HG03135 (cell line): ENCODE results near the gene CLDN3.
"Not testable (repeated sequence)": the region's sequence is repeated elsewhere in the genome, so short reads cannot be mapped to it uniquely, and the experiment has no call there.

Experiments
- ATAC-seq: cut with Tn5 transposase; IDR thresholded peaks from one replicate; pipeline ENCODE4 v1.9.1; 2021; ENCODE audit warnings: mild to moderate bottlenecking, moderate library complexity; ENCODE audit not compliant: unreplicated experiment

Gene CLDN3

DNA sequence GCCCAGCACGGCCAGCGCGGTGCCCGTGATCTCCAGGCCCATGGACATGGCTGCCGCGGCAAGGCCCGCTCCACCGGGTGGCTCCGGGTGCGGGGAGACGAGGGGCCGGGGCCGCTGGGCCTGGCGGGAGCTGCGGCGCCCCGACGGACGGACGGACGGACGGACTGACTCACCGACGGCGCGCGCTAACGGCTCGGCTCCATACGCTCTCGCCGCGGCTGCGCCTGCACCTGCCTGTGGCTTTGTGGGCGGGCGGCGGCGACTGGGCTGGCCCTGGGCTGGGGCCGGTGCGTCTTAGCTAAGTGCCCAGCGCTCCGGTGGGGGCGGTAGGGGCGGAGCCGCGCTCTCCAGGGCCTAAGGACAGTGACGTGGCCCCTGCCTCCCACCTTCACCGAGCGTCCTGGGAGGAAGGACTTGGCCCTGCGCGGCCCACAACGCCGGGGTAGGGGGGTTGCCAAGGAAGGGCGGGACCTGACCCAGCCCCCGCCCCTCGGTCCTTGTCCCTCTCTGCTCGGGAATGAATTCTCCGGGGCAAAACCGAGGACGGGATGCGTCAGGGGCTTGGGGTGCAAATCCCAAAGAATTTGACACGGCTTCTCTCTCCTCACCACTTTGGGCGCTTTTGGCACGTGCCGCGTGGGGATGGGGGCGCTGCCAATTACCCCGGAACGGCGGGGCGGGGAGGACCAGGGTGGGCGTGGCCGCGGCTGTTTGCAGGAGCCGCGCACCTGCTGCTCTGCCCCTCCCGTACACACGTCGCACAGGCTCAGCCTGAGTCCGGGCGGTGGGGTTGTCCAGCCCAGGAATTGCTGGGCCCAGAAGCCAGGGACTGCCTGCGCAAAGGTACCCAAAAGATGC is at the start of gene CLDN3:
Gene CLDN3 (minus strand): TSS at position 269 of the 858 bp plus-strand sequence. CDS start 221 bp downstream, at position 48.
- ATAC-seq = no peak

GRCh38 chr7:73817121-73817520 is 47.1 kb upstream of the CLDN3 start:
- no peak for ATAC-seq

GRCh38 chr7:73815436-73815835 is 45.4 kb upstream of the CLDN3 start:
- no peak for ATAC-seq

GRCh38 chr7:73812996-73813395 is 42.9 kb upstream of the CLDN3 start:
- ATAC-seq = no peak

GRCh38 chr7:73811760-73812168 is 41.7 kb upstream of the CLDN3 start:
- no peak for ATAC-seq

DNA sequence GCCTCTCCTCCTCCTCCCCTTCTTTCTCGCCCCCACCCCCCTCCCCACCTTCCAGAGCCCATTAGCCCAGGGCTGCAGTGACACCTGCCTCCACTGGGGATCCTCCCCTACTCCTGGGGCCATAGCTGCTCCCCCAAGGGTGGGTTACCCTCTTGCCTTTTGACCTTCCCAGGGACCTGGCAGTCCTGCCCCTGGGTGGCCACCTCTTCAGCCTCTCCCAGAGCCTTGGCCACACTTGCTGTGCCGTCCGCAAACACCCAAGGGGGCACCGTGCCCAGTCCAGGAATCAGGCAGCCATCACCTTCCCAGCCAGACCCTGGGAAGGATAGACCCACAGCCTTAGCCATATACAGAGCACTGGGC is 40.9 kb upstream of the CLDN3 start:
- ATAC-seq = no peak

DNA sequence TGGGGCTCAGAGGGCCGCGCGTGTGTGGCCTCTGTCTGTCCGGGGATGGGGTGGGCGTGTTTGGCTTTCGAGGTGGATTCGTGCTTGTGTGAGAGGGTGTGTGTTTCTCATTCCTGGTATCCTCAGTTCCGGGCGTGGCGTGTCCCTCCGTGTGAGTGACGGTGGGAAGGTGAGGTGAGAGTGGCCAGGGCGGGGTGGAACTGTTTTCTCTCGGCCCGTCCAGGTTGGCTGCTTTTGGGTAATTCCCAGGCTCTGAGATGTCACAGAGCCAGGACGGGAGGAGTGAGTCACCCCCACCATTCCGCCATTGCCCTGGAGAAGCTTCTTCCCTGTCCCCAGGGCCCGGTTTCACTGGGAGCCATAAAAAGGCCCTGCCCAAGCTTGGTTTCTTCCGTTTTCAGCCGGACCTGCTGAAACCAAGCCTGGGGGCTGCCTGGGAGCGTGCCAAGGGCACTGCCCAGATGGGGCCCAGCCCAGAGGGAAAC is 39.4 kb upstream of the CLDN3 start:
- no peak for ATAC-seq

DNA sequence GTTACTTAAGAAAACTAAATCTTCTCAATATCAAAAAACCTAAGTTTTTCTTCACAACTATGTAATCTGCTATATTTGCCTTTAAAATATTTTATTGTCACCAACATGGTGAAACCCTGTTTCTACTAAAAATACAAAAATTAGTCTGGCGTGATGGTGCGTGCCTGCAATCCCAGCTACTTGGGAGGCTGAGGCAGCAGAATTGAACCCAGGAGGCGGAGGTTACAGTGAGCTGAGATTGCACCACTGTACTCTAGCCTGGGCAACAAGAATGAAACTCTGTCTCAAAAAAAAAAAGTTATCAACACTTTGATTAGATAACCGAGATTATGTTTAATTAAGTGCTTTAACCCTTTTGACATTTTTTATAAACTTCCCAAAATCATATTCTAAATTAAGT is 32.4 kb upstream of the CLDN3 start:
- ATAC-seq = no peak

DNA sequence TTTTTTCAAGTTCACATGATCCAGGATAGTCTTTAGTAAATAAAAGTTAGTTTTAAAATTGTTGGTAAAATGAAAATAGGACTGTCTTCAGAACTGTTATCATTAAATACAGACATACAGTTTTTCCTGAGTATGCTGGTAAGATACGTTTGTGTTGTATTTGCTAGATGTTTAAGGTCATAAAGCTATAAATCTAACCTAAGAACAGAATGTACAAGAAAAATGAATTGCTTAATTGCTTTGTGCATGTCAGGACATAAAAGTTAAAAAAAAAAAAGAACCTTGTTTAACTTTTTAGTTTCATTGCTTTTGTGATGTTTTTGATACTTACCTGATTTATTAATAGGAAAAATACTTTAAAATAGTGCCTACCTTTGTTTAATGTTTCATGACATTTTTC is 31.5 kb upstream of the CLDN3 start:
- ATAC-seq = no peak

GRCh38 chr7:73799282-73800141 is 29.4 kb upstream of the CLDN3 start:
- ATAC-seq = no peak

- ATAC-seq = not testable (repeated sequence)
Measured at GRCh38 chr7:73797176-73797575, 27.1 kb upstream of the CLDN3 start.

- ATAC-seq = not testable (repeated sequence)
Measured at GRCh38 chr7:73796656-73797055, 26.6 kb upstream of the CLDN3 start.

- ATAC-seq = not testable (repeated sequence)
Measured at GRCh38 chr7:73795188-73795587, 25.1 kb upstream of the CLDN3 start.

GRCh38 chr7:73791170-73791690 is 21.2 kb upstream of the CLDN3 start:
- ATAC-seq = not testable (repeated sequence)

GRCh38 chr7:73789051-73789450 is 19.0 kb upstream of the CLDN3 start:
- ATAC-seq = no peak

DNA sequence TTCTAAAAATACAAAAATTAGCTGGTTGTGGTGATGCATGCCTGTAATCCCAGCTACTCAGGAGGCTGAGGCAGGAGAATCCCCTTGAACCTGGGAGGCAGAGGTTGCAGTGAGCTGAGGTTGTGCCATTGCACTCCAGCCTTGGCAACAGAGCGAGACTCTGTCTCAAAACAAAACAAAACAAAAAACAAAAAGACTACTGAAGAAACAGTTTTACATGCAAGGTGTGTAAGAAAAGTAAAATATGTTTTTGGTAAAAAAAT is 17.6 kb upstream of the CLDN3 start:
- not testable (repeated sequence) for ATAC-seq

- ATAC-seq = no peak
Measured at GRCh38 chr7:73786588-73786987, 16.5 kb upstream of the CLDN3 start.

DNA sequence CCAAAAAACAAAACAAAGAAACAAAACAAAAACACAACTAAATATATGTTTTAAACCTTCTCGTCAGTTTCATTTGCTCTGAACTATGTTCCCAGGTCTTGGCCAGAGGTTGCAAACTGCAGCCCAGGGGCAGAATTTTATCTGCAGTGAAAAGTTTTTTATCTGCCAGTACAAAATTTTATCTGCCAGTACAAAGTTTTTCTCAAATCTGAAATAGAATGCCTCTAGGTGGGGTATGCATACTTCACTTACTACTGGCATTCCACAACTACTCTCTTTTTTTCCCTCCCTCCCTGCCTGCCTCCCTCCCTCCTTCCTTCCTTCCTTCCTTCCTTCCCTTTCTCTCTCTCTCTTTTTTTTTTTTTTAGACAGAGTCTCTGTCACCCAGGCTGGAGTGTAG is 9.4 kb upstream of the CLDN3 start:
- ATAC-seq = no peak

DNA sequence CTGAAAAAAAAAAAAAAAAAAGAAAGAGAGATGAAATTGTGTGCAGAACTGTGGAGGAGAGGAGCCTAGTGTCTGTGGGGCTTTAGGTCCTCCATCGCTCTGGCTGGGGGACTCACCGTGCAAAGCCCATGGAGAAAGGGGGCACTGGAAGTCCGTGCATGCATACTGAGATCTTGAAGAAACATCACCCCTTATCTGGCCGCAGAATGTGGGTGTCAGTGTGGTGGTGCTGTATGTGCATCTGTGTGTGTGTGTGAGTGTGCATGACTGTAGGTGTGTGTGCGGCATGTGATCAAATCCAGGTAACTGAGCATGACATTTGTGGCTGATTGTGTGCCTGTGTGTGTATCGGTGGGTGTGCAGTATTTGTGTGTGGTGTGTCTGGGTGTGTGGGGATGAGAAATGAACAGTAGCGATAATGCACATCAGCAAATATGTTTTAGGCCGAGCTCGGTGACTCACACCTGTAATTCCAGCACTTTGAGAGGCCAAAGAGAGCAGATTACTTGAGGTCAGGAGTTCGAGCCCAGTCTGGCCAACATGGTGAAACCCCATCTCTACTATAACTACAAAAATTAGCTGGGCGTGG is 8.8 kb upstream of the CLDN3 start:
- ATAC-seq = no peak

GRCh38 chr7:73774923-73775322 is 4.9 kb upstream of the CLDN3 start:
- no peak for ATAC-seq
